Liver (tissue), 9 donors: ENCODE results near the gene KLF11. TPM values are rescaled to one million over a fixed set of nuclear protein-coding genes. Genes with fewer than 3 reads are reported as not detected.

Source experiments
- DNase-seq: peaks from one replicate; pipeline ENCODE4 v3.0.0-alpha.2; 2017; ENCODE audit warnings: low spot score
- H3K27ac ChIP-seq, 2 donors: one replicate each; pipeline ENCODE4 v1.7.0; 2013; ENCODE audit warnings: inconsistent platforms in 2 of 2, low read length in 2 of 2, control low read depth in 1 of 2, low read depth in 1 of 2, mild to moderate bottlenecking in 1 of 2
- H3K27me3 ChIP-seq, 4 donors: one replicate each; pipeline versions ENCODE4 v1.6.1 to v1.7.0; 2013; ENCODE audit warnings: low read length in 3 of 4, inconsistent platforms in 1 of 4, mild to moderate bottlenecking in 1 of 4, moderate library complexity in 1 of 4; ENCODE audit not compliant: control insufficient read depth in 4 of 4, insufficient read depth in 4 of 4
- H3K36me3 ChIP-seq, 4 donors: one replicate each; pipeline versions ENCODE4 v1.6.1 to v1.7.0; 2013; ENCODE audit warnings: low read length in 3 of 4, mild to moderate bottlenecking in 3 of 4, low read depth in 1 of 4, moderate library complexity in 1 of 4; ENCODE audit not compliant: control insufficient read depth in 4 of 4, insufficient read depth in 3 of 4
- H3K4me1 ChIP-seq, 4 donors: one replicate each; pipeline versions ENCODE4 v1.6.1 to v1.7.0; 2013; ENCODE audit warnings: low read length in 3 of 4, mild to moderate bottlenecking in 3 of 4, moderate library complexity in 1 of 4; ENCODE audit not compliant: control insufficient read depth in 4 of 4, insufficient read depth in 4 of 4
- H3K4me3 ChIP-seq, 3 donors: one replicate each; pipeline versions ENCODE4 v1.6.1 to v1.7.0; 2013; ENCODE audit warnings: low read length in 3 of 3, control low read depth in 1 of 3, low read depth in 1 of 3, mild to moderate bottlenecking in 1 of 3
- H3K9ac ChIP-seq, 2 donors: one replicate each; pipeline ENCODE4 v1.7.0; 2013; ENCODE audit warnings: low read length in 2 of 2, mild to moderate bottlenecking in 2 of 2, moderate library complexity in 2 of 2, control low read depth in 1 of 2, low read depth in 1 of 2
- H3K9me3 ChIP-seq, 4 donors: one replicate each; pipeline versions ENCODE4 v1.6.1 to v1.7.0; 2013; ENCODE audit warnings: low read length in 3 of 4; ENCODE audit not compliant: control insufficient read depth in 4 of 4
- ATF3 ChIP-seq: IDR thresholded peaks from 2 replicates; pipeline ENCODE4 v1.6.1; 2016; ENCODE audit warnings: antibody characterized with exemption
- CTCF ChIP-seq: fragments of 150-350 bp; IDR thresholded peaks from 2 replicates; pipeline ENCODE4 v1.5.1; 2017; ENCODE audit warnings: improper control_type of control experiment, low read depth, low read length; ENCODE audit not compliant: missing input control
- EGR1 ChIP-seq, 2 donors: IDR thresholded peaks; 2 replicates each; pipeline ENCODE4 v1.6.1; 2016 to 2018; ENCODE audit warnings: antibody characterized with exemption in 2 of 2, low read depth in 2 of 2
- FOXA1 ChIP-seq: IDR thresholded peaks from 2 replicates; pipeline ENCODE4 v1.6.1; 2016; ENCODE audit warnings: antibody characterized with exemption
- GABPA ChIP-seq, 2 donors: IDR thresholded peaks in 1 of 2; conservative IDR thresholded peaks in 1 of 2; 2 replicates each; pipeline ENCODE4 v1.6.1; 2016; ENCODE audit warnings: antibody characterized with exemption in 2 of 2, mild to moderate bottlenecking in 1 of 2, moderate library complexity in 1 of 2
- HNF4A ChIP-seq, 2 donors: conservative IDR thresholded peaks; 2 replicates each; pipeline ENCODE4 v1.6.1; 2016; ENCODE audit warnings: antibody characterized with exemption in 2 of 2, mild to moderate bottlenecking in 2 of 2
- HNF4G ChIP-seq: IDR thresholded peaks from 2 replicates; pipeline ENCODE4 v1.6.1; 2016; ENCODE audit warnings: antibody characterized with exemption
- JUND ChIP-seq, 2 donors: IDR thresholded peaks; 2 replicates each; pipeline ENCODE4 v1.6.1; 2016; ENCODE audit warnings: antibody characterized with exemption in 2 of 2
- MAX ChIP-seq: IDR thresholded peaks from 2 replicates; pipeline ENCODE4 v1.6.1; 2016; ENCODE audit warnings: antibody characterized with exemption
- NR2F2 ChIP-seq: IDR thresholded peaks from 2 replicates; pipeline ENCODE4 v1.6.1; 2016; ENCODE audit warnings: antibody characterized with exemption
- RAD21 ChIP-seq, 2 donors: IDR thresholded peaks; 2 replicates each; pipeline ENCODE4 v1.6.1; 2016; ENCODE audit warnings: antibody characterized with exemption in 2 of 2, mild to moderate bottlenecking in 2 of 2
- REST ChIP-seq: IDR thresholded peaks from 2 replicates; pipeline ENCODE4 v1.6.1; 2016; ENCODE audit warnings: antibody characterized with exemption, mild to moderate bottlenecking
- RXRA ChIP-seq, 2 donors: IDR thresholded peaks; 2 replicates each; pipeline ENCODE4 v1.6.1; 2017 to 2018; ENCODE audit warnings: antibody characterized with exemption in 2 of 2, mild to moderate bottlenecking in 1 of 2
- SP1 ChIP-seq: IDR thresholded peaks from 2 replicates; pipeline ENCODE4 v1.6.1; 2018; ENCODE audit warnings: antibody characterized with exemption, mild to moderate bottlenecking
- TAF1 ChIP-seq: conservative IDR thresholded peaks from 2 replicates; pipeline ENCODE4 v1.6.1; 2016; ENCODE audit warnings: antibody characterized with exemption, mild to moderate bottlenecking
- YY1 ChIP-seq: IDR thresholded peaks from 2 replicates; pipeline ENCODE4 v1.6.1; 2016; ENCODE audit warnings: antibody characterized with exemption, mild to moderate bottlenecking
- ZBTB33 ChIP-seq: IDR thresholded peaks from 2 replicates; pipeline ENCODE4 v1.6.1; 2016; ENCODE audit warnings: antibody characterized with exemption
- WGBS: extraction: QIAGEN DNeasy Blood & Tissue Kit; methylation state at CpG from one replicate; pipeline ENCODE4 v1.1.7; 2013; 5-methylcytosine and 5-hydroxymethylcytosine counted together
- polyA plus RNA-seq, 2 donors: library from polyadenylated mRNA; stranded (reverse) in 1 of 2; unstranded in 1 of 2; fragments of 200-250 nt in 1 of 2; fragments of >200 nt in 1 of 2; fragmentation: Nextera tagmentation in 1 of 2; extraction: Ambion mirVana in 1 of 2; gene quantifications; one replicate each; pipeline versions ENCODE4 v1.2.1 to v1.2.3, GENCODE V29; 2013 to 2015
- total RNA-seq, 2 donors: library from RNA; depleted of rRNA; stranded (reverse); fragments of >200 nt; gene quantifications; one replicate each; pipeline ENCODE4 v1.2.3, GENCODE V29; 2014
- donor health status: healthy.
- donor health status: healthy.
- donor health status: healthy.
- donor health status: healthy.
- donor health status: healthy.

The KLF11 gene
- total and polyA plus RNA-seq, 4 donors: 10.5 to 43.0 (median 14.5) TPM

GRCh38 chr2:10062931-10063365, 19.6 kb downstream of the KLF11 start:
- no peaks in the 10 kb centered on the region for H3K9me3 ChIP-seq

GRCh38 chr2:10063566-10063965, 20.2 kb downstream of the KLF11 start:
- Histone ChIP-seq H3K36me3 (no peaks in the 10 kb centered on the region), H3K9me3 (no peaks in the 10 kb centered on the region), H3K27me3 (no peaks in the 10 kb centered on the region), H3K4me1 (peaks cover 0 to 3% (median 0%) of the 10 kb centered on the region in 4 donors), H3K4me3 (no peak overlapping the region), H3K9ac (no peak overlapping the region), H3K27ac (no peak overlapping the region)
- DNase-seq: no peak
- WGBS: 92% methylated on average over 9 of the region's 9 CpGs
- no peak for TF ChIP-seq EGR1 (IDR thresholded peaks at IDR 0.05; ENCODE audit: low read depth in 2 of 2)
- TF ChIP-seq HNF4A (conservative IDR thresholded peaks at IDR 0.05): no peak
- TF ChIP-seq FOXA1: no peak
- TF ChIP-seq RXRA (IDR thresholded peaks at IDR 0.05): no peak
- TF ChIP-seq MAX: no peak
- TF ChIP-seq ZBTB33: no peak
- no peak for TF ChIP-seq JUND (IDR thresholded peaks at IDR 0.05)
- TF ChIP-seq REST: no peak
- no peak for TF ChIP-seq SP1
- no peak for TF ChIP-seq NR2F2
- TF ChIP-seq TAF1: no peak
- TF ChIP-seq CTCF: no peak
- TF ChIP-seq HNF4G: no peak
- no peak for TF ChIP-seq YY1
- TF ChIP-seq RAD21 (IDR thresholded peaks at IDR 0.05): no peak
- TF ChIP-seq GABPA (IDR thresholded peaks at IDR 0.05 in 1 of 2, conservative IDR thresholded peaks at IDR 0.05 in 1 of 2): no peak

More at GRCh38 chr2:10062931-10063365, 19.6 kb downstream of the KLF11 start:
- Histone ChIP-seq H3K4me1 (peaks cover 0 to 3% (median 0%) of the 10 kb centered on the region in 4 donors), H3K27me3 (no peaks in the 10 kb centered on the region), H3K4me3 (no peak overlapping the region), H3K36me3 (no peaks in the 10 kb centered on the region), H3K27ac (no peak overlapping the region), H3K9ac (no peak overlapping the region)
- TF ChIP-seq HNF4A (conservative IDR thresholded peaks at IDR 0.05): no peak
- TF ChIP-seq MAX: no peak
- TF ChIP-seq GABPA (IDR thresholded peaks at IDR 0.05 in 1 of 2, conservative IDR thresholded peaks at IDR 0.05 in 1 of 2): no peak
- no peak for TF ChIP-seq HNF4G
- no peak for TF ChIP-seq ATF3
- TF ChIP-seq FOXA1: no peak
- no peak for TF ChIP-seq TAF1
- no peak for TF ChIP-seq RAD21 (IDR thresholded peaks at IDR 0.05)
- WGBS: 74% methylated on average over 10 of the region's 10 CpGs
- DNase-seq: no peak
